HG03378 (cell line): ENCODE measurements around the gene CATSPERB.
"Not testable (repeated sequence)": the region's sequence is repeated elsewhere in the genome, so short reads cannot be mapped to it uniquely, and the experiment has no call there.

ENCODE experiments used
- ATAC-seq: cut with Tn5 transposase; IDR thresholded peaks from one replicate; pipeline ENCODE4 v1.9.1; 2021; ENCODE audit warnings: mild to moderate bottlenecking, moderate library complexity; ENCODE audit not compliant: unreplicated experiment

The CATSPERB gene

DNA sequence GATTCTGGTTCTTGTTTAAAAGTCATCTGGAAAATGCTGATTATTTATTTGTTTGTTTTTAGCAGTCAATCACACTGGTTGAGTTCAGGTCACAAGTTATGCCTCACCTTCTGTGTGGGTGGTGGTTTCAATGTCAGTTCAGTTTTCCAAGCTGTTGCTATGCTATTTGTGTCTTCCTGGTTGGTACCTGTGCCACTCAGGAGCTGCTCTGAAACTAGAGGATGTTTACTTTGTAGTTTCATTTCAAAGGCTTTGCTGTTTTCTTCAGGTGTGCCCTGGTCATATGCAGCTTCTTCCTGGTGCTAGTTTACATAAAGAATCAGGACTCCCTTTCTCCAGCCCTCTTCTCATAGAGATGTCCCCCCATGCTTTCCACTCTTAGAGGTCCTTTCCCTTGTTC lies 146.0 kb downstream of the CATSPERB start:
- ATAC-seq: no peak

DNA sequence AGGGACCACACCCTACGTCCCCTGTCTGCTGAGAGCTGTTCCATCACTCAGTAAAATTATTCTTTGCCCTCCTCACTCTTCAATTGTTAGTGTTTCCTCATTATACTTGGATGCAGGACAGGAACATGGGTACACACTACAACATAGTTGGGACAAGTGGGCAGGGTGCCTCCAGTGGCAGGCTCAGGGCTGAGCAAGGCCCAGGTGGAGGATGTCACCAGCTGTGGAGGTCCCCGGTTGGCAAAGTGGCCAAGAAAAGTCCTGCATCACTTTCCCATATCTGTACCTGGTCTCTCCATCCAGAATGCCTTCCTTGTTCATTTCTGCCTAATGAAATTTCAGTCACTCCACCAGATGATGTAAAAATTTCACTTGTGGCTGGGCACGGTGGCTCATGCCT lies 149.1 kb downstream of the CATSPERB start:
- no peak for ATAC-seq

DNA sequence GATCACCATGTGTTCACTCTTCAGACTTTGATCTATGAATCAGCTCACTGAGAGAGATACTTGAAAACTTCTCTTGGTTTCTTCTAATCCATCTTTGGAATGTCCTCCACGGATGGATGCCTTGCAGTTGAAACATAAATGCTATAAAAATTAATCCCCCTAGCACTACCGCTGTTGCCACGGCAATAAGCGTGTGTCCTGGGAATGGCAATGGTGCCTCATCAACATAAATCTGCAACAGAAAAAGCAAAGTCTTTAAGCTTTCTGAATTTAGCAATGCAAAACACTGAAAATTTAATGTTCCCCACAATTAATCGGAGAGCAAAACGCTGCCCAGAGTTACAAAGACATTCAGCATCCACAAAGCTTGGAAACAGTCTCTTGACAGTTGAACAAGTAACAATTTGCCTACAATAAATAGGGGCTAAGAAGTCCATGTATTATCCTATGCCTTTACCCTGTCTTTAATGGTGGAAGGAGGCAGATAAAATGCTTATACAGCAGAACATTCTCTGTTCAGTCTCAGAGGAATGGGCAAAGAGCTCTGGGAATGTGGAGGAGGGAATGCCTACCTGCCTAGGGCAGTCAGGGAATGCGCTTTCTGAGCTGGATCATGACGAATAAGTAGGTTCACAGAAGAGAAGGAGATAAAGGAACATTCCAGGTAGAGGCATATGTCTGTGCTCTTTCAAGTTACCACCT lies 150.9 kb downstream of the CATSPERB start:
- ATAC-seq: no peak

DNA sequence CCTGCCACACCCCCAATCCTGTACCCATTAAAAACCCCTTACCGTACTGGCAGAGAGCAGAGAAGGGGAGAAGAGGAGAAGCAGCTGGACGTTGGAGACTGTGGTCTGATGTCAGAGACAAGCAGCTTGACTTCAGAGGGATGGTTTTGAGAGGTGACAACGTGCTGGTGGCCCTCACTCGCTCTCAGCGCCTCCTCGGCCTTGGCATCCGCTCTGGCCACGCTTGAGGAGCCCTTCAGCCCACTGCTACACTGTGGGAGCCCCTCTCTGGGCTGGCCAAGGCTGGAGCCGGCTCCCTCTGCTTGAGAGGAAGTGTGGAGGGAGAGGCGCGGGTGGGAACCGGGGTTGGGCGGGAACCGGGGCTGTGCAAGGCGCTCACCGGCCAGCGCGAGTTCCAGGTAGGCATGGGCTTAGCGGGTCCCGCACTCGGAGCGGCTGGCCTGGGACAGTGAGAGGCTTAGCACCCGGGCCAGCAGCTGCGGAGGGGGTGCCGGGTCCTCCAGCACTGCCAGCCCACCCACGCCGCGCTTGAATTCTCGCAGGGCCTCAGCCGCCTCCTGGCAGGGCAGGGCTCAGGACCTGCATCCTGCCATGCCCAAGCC lies 154.2 kb downstream of the CATSPERB start:
- ATAC-seq: no peak

DNA sequence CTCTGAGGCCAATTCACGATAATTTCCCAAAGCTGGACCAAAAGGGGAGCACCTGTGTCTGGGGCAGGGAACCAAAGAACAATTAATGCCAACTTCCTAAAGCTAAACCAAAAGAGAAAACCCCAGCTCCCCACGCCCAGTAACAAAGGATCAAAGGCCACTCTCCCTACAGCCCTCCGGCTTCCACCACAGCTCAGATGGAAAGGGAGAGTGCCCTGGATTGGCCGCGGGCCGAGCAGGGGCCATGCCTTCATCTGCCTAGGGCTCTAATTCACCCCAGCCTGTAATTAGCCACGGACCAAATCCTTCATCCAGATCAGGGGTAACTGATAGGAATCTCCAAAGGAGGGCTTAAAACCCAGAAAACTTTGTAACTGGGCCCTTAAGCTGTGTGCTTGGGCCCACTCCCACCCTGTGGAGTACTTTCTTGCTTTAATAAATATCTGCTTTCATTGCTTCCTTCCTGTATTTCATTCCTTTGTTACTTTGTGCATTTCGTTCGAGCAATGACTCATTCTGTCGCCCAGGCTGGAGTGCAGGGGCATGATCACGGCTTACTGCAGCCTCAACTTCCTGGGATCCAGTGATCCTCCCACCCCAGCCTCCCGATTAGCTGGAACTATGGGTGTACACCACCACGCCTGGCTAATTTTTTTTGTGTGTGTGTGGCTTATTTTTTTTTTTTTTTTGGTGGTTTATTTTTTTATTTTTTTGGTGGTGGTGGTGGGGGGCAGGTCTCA lies 156.2 kb downstream of the CATSPERB start:
- ATAC-seq: no peak

DNA sequence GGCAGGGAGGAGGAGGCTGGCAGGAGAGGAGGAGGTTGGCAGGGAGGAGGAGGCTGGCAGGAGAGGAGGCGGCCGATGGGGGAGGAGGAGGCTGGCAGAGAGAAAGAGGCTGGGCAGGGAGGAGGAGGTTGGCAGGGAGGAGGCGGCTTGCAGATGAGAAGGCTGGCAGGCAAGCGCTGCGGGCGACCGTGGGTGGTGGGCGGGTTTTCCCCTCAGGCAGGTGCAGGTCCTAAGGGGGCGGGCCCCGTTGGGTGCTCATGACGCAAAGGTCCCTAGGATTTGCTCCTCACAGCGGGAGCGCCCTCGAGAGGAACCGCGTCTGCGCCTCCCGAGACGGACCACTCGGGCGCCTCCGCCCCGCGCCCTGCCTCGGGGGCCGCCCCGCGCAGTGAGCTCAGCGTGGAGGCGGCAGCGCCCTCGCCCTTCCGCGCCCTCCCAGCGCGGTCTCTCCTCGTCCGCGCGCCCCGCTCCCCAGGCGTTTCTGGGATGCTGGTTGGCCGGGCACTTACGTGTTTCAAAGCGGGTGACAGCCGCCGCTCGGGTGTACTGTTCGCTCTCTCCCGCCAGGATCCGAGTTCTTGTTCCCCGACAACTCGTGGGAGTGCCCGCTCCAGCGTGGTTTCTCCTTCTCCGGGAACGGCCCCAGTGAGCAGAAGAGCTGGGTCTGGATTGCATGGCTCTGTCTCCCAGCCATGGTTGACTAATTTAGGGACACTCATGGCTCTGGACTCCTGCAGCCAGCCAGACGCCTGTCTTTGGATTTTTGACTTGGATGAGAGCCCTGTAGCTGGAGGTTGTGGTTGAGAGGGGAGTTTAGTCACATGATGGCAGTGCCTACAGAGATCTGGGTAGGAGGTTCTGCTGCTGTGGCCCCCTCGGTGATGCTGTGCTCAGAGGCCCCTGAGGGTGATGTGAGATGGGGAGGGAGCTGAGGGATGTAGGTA lies 157.7 kb downstream of the CATSPERB start:
- ATAC-seq: peak; percentile 44

DNA sequence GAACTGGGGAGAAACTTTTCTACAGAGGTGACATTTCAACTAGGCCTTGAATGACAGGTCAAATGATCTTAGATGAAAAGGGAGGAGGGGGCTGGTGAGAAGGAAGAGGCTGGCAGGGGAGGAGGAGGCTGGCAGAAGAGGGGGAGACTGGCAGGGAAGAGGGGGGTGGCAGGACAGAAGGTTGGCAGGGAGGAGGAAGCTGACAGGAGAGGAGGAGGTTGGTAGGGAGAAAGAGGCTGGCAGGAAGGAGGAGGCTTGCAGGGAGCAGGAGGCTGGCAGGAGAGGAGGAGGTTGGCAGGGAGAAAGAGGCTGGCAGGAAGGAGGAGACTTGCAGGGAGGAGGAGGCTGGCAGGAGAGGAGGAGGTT lies 158.4 kb downstream of the CATSPERB start:
- ATAC-seq: no peak

DNA sequence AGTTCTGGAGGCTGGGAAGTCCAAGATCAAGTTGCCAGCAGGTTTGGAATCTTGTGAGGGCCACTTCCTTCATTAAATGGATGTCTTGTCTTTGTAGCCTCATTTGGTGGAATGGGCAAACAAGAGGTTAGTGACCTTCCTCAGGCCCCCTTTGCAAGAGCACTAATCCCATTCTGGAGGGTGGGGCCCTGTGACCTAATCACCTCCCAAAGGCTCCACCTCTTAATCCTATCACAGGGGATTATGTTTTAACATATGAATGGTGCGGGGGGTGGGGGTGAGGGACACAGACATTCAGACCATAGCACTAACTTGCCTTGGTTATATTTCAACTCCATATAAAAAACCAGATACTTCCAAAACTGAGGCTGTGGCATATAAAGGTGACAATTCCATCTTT lies 161.9 kb downstream of the CATSPERB start:
- no peak for ATAC-seq

DNA sequence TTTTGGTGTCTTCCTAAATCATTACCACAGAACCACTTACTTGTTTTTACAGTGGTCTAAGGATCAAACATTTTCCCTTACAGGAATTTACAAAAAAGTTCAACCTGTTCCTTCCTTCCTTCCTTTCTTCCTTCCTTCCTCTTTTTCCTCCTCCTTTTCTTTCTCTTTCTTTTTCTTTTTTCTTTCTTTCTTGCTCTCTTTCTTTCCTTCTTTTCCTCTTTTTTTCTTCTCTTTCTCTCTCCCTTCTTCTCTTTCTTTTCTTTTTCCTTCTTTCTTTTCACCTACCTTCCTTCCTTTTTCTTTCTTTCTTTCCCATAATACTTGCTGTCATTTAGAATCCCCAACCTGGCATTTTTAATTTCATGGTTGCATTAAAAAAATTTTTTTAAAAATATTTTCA lies 162.6 kb downstream of the CATSPERB start:
- no peak for ATAC-seq

DNA sequence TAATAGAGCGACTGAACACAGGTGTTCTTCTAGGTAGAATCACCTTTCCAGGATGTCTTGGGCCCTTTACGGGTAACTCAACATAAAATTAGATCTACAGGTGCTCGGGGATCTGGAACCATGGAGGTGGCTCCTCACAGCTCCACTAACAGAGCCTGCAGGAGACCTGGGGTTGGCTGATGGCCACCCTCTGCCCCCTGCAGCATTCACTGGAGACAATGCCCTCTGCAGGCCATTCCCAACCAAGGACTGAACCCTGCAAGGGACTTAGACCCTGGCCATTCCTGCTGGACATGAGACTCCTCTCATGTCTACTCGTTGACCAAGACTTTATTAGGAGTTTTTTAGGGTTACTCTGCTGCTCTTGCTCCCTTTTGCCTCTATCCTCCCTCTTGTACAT lies 163.3 kb downstream of the CATSPERB start:
- ATAC-seq: no peak

DNA sequence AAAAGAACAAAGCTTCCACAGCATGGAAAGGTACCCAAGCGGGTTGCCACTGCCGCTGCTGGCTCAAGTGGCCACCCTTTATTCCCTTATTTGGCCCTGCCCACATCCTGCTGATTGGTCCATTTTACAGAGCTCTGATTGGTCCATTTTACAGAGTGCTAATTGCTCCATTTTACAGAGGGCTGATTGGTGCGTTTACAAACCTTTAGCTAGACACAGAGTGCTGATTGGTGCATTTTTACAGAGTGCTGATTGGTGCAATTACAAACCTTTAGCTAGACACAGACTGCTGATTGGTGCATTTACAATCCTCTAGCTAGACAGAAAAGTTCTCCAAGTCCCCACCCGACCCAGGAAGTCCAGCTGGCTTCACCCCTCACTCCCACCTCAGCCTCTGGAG lies 164.1 kb downstream of the CATSPERB start:
- ATAC-seq: not testable (repeated sequence)

DNA sequence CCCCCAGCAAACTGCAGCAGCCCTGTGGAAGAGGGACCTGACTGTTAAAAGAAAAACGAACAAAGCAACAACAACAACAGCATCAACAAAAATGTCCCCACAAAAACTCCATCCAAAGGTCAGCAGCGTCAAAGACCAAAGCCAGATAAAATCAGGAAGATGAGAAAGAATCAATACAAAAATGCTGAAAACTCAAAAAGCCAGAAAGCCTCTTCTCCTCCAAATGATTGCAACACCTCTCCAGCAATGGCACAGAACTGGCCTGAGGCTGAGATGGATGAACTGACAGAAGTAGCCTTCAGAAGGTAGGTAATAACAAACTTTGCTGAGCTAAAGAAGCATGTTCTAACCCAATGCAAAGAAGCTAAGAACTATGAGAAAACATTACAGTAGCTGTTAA lies 176.4 kb downstream of the CATSPERB start:
- ATAC-seq: no peak

DNA sequence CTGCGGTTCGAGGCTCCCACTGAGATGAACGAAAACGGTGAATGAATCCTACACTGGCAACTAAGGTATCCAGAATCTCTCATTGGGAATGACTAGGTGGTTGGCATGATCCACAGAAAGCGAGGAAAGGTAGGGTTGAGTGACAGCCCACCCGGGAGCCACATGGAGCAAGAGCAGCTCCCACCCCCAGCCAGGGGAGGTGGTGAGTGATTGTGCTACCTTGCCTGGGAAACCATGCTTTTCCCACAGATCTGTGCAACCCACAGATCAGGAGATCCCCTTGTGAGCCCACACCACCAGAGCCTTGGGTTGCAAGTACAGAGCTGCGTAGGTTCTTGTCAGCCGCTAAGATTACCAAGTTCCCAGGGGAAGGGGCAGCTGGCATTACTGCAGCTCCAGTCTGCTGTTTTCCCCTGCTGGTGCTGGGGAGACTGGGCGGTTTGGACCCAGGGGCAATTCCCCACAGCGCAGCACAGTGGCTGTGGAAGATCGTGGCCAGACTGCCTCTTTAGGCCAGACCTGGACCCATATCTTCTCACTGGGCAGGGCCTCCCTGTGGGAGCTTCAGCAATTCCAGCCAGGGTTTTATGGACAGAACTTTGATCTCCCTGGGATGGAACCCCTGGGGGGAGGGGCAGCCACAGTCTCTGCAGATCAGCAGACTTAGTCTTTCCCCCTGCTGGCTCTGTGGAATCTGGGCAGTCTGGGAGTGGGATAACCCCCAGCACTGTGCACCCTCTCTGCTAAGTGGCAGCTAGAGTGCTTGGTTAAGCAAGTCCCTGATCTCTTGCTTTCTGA lies 177.2 kb downstream of the CATSPERB start:
- no peak for ATAC-seq

DNA sequence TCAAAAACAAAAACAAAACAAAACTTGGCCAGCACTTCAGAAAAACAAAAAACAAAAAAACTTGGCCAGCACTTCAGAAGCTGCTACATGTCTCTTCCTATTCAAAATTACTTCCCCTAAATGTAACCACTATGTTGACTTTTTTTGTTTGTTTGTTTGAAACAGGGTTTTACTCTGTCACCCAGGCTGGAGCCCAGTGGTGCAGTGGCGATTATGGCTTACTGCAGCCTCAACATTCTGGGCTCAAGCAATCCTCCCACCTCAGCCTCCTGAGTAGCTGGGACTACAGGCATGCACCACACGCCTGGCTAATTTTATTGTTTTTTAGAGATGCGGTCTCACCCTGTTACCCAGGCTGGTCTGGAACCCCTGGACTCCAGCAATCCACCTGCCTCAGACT lies 183.8 kb downstream of the CATSPERB start:
- ATAC-seq: no peak

DNA sequence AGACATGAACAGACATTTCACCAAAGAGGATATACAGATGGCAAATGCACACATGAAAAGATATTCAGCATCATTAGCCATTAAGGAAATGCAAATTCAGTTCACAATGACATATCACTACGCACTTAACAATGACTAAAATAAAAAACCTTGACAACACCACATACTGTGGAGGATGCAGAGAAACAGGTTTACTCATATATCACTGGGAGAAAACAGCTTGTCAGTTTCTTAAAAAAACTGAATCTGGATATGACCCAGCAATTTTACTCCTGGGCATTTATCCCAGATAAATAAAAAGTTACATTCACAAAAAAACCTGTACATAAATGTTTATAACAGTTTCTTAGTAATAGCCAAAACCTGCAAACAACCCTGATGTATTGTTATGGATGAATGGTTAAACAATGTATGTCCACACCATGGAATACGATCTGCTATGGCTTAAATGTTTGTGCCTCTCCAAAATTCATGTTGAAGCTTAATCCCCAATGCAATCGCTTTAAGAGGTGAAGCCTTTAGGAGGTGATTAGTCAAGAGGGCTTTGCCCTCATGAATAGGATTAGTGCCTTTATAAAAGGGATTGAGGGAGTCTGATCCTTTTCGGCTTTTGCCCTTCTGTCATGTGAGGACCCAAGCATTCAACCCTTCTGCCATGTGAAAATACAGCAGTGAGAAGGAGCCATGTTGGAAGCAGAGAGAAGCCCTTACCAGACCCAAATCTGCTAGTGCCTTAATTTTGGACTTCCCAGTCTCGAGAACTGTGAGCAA lies 185.8 kb downstream of the CATSPERB start:
- no peak for ATAC-seq

DNA sequence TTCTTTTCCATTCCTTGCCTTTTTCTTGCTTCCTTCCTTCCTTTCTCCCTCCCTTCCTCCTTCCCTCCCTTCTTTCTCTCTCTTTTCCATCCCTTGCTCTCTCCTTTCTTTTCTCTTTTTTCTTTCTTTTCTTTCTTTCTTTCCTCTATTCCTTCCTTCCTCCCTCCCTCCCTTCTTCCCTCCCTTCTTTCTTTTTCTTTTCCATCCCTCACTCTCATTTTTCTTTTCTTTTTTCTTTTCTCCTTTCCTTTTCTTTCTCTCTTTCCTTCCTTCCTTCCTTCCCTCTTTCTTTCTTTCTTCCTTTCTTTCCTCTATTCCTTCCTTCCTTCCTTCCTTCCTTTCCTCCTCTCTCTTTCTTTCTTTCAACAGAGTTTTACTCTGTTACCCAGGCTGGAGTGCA lies 186.7 kb downstream of the CATSPERB start:
- no peak for ATAC-seq

DNA sequence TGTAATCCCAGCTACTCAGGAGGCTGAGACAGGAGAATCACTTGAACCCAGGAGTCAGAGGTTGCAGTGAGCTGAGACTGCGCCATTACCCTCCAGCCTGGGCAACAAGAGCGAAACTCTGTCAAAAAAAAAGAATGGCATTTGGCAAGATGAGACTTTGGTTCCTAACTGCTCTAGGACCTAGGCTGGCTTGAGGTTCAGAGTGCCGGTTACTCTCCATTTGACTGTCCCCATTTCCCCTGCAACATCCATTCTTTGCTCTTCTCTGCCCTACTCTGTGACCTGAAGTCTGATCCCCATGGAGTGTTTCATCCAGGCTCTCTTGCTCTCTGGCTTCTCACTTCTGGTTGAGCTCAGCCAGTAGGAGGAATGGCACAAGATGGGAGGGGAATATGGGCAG lies 195.6 kb downstream of the CATSPERB start:
- no peak for ATAC-seq

DNA sequence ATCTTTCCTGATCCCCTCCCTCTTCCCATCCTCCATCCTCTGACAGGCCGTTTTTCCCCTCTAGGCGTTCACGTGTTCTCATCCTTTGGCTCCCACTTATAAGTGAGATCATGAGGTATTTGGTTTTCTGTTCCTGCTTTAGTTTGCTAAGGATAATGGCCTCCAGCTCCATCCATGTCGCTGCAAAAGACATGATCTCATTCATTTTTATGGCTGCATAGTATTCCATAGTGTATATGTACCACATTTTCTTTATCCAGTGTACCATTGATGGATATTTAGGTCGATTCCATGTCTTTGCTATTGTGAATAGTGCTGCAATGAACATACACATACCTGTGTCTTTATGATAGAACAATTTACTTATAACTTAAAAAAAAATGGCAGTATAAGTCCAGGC lies 197.8 kb downstream of the CATSPERB start:
- not testable (repeated sequence) for ATAC-seq

DNA sequence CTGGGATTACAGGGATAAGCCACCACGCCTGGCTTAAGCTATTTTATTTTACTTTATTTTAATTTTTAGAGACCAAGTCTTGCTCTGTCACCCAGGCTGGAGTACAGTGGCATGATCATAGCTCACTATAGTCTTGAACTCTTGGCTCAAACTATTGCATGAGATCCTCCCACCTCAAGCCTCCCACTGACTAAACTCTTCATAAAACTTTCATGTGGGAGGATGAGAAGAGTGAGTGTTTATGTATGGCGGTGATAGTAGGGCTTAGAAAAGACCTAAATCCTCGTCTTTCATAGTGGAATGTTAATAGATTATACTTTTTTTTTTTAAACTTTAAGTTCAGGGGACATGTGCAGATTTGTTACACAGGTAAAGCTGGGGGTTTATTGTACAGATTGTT lies 198.3 kb downstream of the CATSPERB start:
- ATAC-seq: no peak
